ENCODE data around the gene TNRC6C. TPM values are rescaled to one million over a fixed set of nuclear protein-coding genes. Genes with fewer than 3 reads are reported as not detected.

TNRC6C gene
- total and polyA plus RNA-seq, 2 of the 13 experiments (the other 11 are each of a cell fraction or from before 2014, with no cell fraction given): 0.66 to 4.9 TPM

DNA sequence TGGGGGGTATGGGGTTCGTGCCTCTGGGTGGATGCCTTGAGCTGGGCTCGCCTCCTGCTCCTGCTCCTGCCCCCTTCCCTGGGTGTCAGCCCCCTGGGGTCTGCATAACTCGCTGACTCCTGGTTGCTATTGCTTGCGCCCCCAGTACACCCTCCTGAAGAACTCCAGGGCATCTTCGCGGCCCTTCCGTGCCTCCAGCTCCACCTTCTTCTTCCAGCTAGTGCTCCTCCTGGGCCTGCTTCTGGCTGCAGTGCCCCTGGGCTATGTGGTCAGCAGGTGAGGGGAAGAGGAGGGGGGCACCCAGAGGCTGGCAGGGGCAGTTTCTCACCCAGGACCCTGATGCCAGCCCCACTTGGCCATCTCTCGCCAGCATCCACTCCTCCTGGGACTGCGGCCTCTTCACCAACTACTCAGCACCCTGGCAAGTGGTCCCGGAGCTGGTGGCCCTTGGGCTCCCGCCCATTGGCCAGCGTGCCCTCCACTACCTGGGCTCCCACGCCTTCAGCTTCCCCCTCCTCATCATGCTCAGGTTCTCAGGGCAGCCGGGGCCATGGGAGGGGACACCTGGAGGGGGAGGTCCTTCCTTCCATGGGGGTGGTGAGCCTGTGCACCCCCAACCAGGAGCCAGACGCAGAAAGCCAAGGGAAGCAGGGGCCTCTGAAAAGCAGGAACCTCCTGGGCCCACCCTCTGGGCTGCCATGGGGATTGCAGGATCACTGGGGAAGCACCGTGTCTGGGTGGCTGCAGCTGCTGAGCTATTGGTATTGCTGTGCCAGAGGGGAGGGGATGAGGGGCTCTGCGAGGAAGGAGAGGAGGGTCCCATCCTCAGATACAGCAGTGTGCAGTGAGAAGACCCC lies 179.9 kb downstream of the TNRC6C start (continued):
- TF ChIP-seq ZNF720 (CRISPR knock-in tag; IDR thresholded peaks at IDR 0.05) (0 out of 2 replicates have a peak, but pooled peaks have one; percentile 6), ZNF446 (CRISPR knock-in tag; IDR thresholded peaks at IDR 0.05) (no peak), MTF1 (CRISPR knock-in tag; IDR thresholded peaks at IDR 0.05) (no peak), ZNF574 (CRISPR knock-in tag; IDR thresholded peaks at IDR 0.05) (no peak; the same call in 1 of the 2 replicates), MXI1 (IDR thresholded peaks at IDR 0.05; ENCODE audit: borderline replicate concordance, low read depth, low read length) (no peak), ZNF713 (CRISPR knock-in tag; IDR thresholded peaks at IDR 0.05) (0 out of 2 replicates have a peak, but pooled peaks have one; percentile 24), ZBTB7A (CRISPR knock-in tag; IDR thresholded peaks at IDR 0.05) (0 out of 2 replicates have a peak, but pooled peaks have one; percentile 27), NR2F6 (IDR thresholded peaks at IDR 0.05) (no peak), NR2F6 (CRISPR knock-in tag; IDR thresholded peaks at IDR 0.05) (no peak), HNRNPL (IDR thresholded peaks at IDR 0.05; ENCODE audit: low read depth, low read length) (0 out of 2 replicates have a peak, but pooled peaks have one; percentile 18), REST (IDR thresholded peaks at IDR 0.05; ENCODE audit: borderline replicate concordance in 1 of 2, low read depth in 1 of 2, low read length in 2 of 2) (no peak), NBN (conservative IDR thresholded peaks at IDR 0.05) (no peak), ZC3H13 (CRISPR knock-in tag; IDR thresholded peaks at IDR 0.05) (0 out of 2 replicates have a peak, but pooled peaks have one; percentile 9), MYC (CRISPR knock-in tag; IDR thresholded peaks at IDR 0.05; ENCODE audit: borderline replicate concordance) (no peak), JUND (CRISPR knock-in tag; IDR thresholded peaks at IDR 0.05) (no peak), SALL2 (CRISPR knock-in tag; IDR thresholded peaks at IDR 0.05) (0 out of 2 replicates have a peak, but pooled peaks have one; percentile 50), ZNF350 (CRISPR knock-in tag; IDR thresholded peaks at IDR 0.05; ENCODE audit: borderline replicate concordance, low read depth) (0 out of 2 replicates have a peak, but pooled peaks have one; percentile 35), NCOA2 (CRISPR knock-in tag; IDR thresholded peaks at IDR 0.05) (no peak), GLMP (CRISPR knock-in tag; IDR thresholded peaks at IDR 0.05; ENCODE audit: borderline replicate concordance) (no peak)
- TF ChIP-seq, protein P1, sequence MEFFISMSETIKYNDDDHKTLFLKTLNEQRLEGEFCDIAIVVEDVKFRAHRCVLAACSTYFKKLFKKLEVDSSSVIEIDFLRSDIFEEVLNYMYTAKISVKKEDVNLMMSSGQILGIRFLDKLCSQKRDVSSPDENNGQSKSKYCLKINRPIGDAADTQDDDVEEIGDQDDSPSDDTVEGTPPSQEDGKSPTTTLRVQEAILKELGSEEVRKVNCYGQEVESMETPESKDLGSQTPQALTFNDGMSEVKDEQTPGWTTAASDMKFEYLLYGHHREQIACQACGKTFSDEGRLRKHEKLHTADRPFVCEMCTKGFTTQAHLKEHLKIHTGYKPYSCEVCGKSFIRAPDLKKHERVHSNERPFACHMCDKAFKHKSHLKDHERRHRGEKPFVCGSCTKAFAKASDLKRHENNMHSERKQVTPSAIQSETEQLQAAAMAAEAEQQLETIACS (CRISPR knock-in tag; IDR thresholded peaks at IDR 0.05): 0 out of 2 replicates have a peak, but pooled peaks have one; percentile 22
